ENCODE results near the gene PLEKHH3.

DNA sequence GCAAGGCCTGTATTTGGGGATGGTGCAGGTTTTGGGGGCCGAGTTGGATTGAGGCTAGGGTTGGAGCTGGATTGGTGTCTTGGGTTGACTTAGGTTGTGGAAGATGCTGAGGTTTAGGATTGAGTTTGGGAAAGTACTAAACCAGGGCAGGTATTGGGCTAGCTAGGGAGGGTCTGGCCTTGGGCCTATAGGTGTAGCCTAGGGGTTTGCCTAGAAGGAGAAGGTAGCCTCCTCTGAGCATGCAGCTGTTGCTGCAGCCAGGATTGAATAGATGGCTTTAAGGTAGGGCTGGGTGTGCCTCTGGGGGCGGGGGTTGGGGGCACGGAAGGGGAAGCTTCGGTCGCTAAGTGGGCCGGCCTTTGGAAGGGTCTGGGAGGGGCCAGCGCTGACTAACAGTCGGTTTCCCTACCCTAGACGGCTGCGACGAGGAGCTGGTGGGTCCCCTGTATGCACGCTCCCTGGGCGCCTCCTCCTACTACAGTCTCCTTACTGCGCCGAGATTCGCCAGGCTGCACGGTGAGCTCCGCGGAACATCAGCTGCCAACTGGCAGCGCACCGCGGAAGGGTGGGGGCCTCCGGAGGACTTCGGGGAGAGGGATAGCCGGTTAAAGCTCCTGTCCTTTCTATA is 6.7 kb upstream of the PLEKHH3 start:
- TF ChIP-seq, protein P1, sequence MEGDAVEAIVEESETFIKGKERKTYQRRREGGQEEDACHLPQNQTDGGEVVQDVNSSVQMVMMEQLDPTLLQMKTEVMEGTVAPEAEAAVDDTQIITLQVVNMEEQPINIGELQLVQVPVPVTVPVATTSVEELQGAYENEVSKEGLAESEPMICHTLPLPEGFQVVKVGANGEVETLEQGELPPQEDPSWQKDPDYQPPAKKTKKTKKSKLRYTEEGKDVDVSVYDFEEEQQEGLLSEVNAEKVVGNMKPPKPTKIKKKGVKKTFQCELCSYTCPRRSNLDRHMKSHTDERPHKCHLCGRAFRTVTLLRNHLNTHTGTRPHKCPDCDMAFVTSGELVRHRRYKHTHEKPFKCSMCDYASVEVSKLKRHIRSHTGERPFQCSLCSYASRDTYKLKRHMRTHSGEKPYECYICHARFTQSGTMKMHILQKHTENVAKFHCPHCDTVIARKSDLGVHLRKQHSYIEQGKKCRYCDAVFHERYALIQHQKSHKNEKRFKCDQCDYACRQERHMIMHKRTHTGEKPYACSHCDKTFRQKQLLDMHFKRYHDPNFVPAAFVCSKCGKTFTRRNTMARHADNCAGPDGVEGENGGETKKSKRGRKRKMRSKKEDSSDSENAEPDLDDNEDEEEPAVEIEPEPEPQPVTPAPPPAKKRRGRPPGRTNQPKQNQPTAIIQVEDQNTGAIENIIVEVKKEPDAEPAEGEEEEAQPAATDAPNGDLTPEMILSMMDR (optimal IDR thresholded peaks at IDR 0.05 in 1 of 3, IDR thresholded peaks at IDR 0.05 in 1 of 3, conservative IDR thresholded peaks at IDR 0.05 in 1 of 3; ENCODE audit: extremely low read depth in 1 of 3, insufficient read depth in 2 of 3, low read length in 3 of 3): no peak
- TF ChIP-seq EZH2 (IDR thresholded peaks at IDR 0.05; ENCODE audit: low read length): no peak
